HepG2 (cell line): Measurements from ENCODE around the gene RCAN2. TPM values are rescaled to one million over a fixed set of nuclear protein-coding genes. Genes with fewer than 3 reads are reported as not detected.

ENCODE experiments used
- ATAC-seq: fragments of 200-7000 bp; cut with Tn5 transposase; 3 replicates; pipeline ENCODE4 v1.9.1; 2020; ENCODE audit warnings: mild to moderate bottlenecking, moderate library complexity
- BruUV-seq: library from RNA; stranded (reverse); fragments of 400-500 nt; replicated peaks from 2 replicates; lab custom pipeline; 2021; lab: Mats Ljungman, UMichigan
- CTCF ChIA-PET: fragments of 300-600 bp; formaldehyde crosslinking; extraction: SDS; loops from one replicate; lab custom pipeline; 2021; ENCODE audit warnings: low total read pairs, inconsistent platforms, low intra/inter-chr PET ratio; lab: Yijun Ruan, JAX
- POLR2A ChIA-PET: fragments of 350-600 bp; sonication (Branson Sonifier 250); formaldehyde crosslinking; loops from one replicate; lab custom pipeline; 2020; ENCODE audit warnings: antibody characterized with exemption, inconsistent platforms; lab: Yijun Ruan, JAX
- DNase-seq: peaks from one replicate; pipeline ENCODE4 v3.0.0-alpha.2; 2015; ENCODE audit warnings: low spot score
- FAIRE-seq: peaks from 3 replicates; lab custom pipeline; 2011; peaks lifted over from hg19 to GRCh38; lab: Jason Lieb, UNC
- H2AFZ ChIP-seq: one replicate; pipeline ENCODE4 v1.6.1; 2011; ENCODE audit warnings: low read length, inconsistent platforms
- H3K27ac ChIP-seq: fragments of 300-600 bp; 3 replicates; pipeline ENCODE4 v1.8.0; 2011; ENCODE audit warnings: mixed run types, mild to moderate bottlenecking, mixed read lengths, low read length, inconsistent platforms; ENCODE audit not compliant: insufficient read depth; ENCODE audit errors: extremely low read length
- H3K27me3 ChIP-seq, 2 experiments: fragments of 200-600 bp in 1 of 2; 2 replicates in 1 of 2; 3 replicates in 1 of 2; pipeline versions ENCODE4 v1.6.0 to v1.8.0; 2011; ENCODE audit warnings: low read length in 2 of 2, mild to moderate bottlenecking in 2 of 2, moderate library complexity in 2 of 2, inconsistent platforms in 1 of 2; ENCODE audit not compliant: insufficient read depth in 2 of 2, control insufficient read depth in 1 of 2
- H3K36me3 ChIP-seq, 2 experiments: fragments of 200-600 bp in 1 of 2; replicated peaks in 1 of 2; 2 replicates in 1 of 2; 3 replicates in 1 of 2; pipeline versions ENCODE4 v1.5.1 to v1.8.0; 2011; ENCODE audit warnings: low read length in 2 of 2, inconsistent platforms in 1 of 2; ENCODE audit not compliant: insufficient read depth in 2 of 2, control insufficient read depth in 1 of 2
- H3K4me1 ChIP-seq: 2 replicates; pipeline ENCODE4 v1.5.1; 2012; ENCODE audit warnings: low read length, inconsistent platforms; ENCODE audit not compliant: insufficient read depth
- H3K4me2 ChIP-seq: 2 replicates; pipeline ENCODE4 v1.6.0; 2011; ENCODE audit warnings: low read depth, low read length, inconsistent platforms
- H3K4me3 ChIP-seq, 3 experiments: fragments of 200-600 bp in 1 of 3; sonication (generic), shearing (Covaris generic) in 1 of 3; replicated peaks in 1 of 3; 2 replicates each; pipeline ENCODE4 v1.5.1; 2011 to 2016; ENCODE audit warnings: low read length in 3 of 3, inconsistent platforms in 2 of 3, low read depth in 2 of 3, mild to moderate bottlenecking in 2 of 3, control low read depth in 1 of 3, mixed read lengths in 1 of 3; ENCODE audit not compliant: insufficient read depth in 1 of 3
- H3K79me2 ChIP-seq: one replicate; pipeline ENCODE4 v1.6.1; 2011; ENCODE audit warnings: low read length, inconsistent platforms; ENCODE audit not compliant: insufficient read depth
- H3K9ac ChIP-seq: 2 replicates; pipeline ENCODE4 v1.6.0; 2011; ENCODE audit warnings: mild to moderate bottlenecking, low read depth, low read length, inconsistent platforms; ENCODE audit not compliant: insufficient read depth
- H3K9me3 ChIP-seq: 2 replicates; pipeline ENCODE4 v1.5.1; 2012; ENCODE audit warnings: mild to moderate bottlenecking, low read length
- H4K20me1 ChIP-seq: 2 replicates; pipeline ENCODE4 v1.6.0; 2011; ENCODE audit warnings: inconsistent platforms, mild to moderate bottlenecking, low read length, moderate library complexity; ENCODE audit not compliant: insufficient read depth
- BORCS8-MEF2B ChIP-seq: sonication (generic); formaldehyde crosslinking; IDR thresholded peaks from 2 replicates; pipeline ENCODE4 v1.8.0; 2022; ENCODE audit warnings: mild to moderate bottlenecking, missing genetic modification reagents
- EEA1 ChIP-seq: sonication (generic); formaldehyde crosslinking; IDR thresholded peaks from 2 replicates; pipeline ENCODE4 v1.5.1; 2020; ENCODE audit warnings: mild to moderate bottlenecking, missing genetic modification reagents, borderline replicate concordance
- GABPB1 ChIP-seq: IDR thresholded peaks from 2 replicates; pipeline ENCODE4 v1.6.1; 2016; ENCODE audit warnings: mild to moderate bottlenecking, missing genetic modification reagents, moderate library complexity, missing compliant biosample characterization
- GTF2F1 ChIP-seq: fragments of 150-350 bp; IDR thresholded peaks from 2 replicates; pipeline ENCODE4 v1.6.1; 2014; ENCODE audit warnings: low read length
- PTBP1 ChIP-seq: fragments of 200-400 bp; formaldehyde crosslinking; IDR thresholded peaks from 2 replicates; pipeline ENCODE4 v1.6.1; 2018; ENCODE audit warnings: low read length, low read depth; ENCODE audit not compliant: poor library complexity, severe bottlenecking
- SOX6 ChIP-seq, 2 experiments: fragments of 450-650 bp in 1 of 2; sonication (generic) in 1 of 2; formaldehyde crosslinking in 1 of 2; IDR thresholded peaks; 2 replicates each; pipeline versions ENCODE4 v1.4.0 to v1.6.1; 2017 to 2020; ENCODE audit warnings: antibody characterized with exemption in 1 of 2, mild to moderate bottlenecking in 1 of 2, missing genetic modification reagents in 1 of 2
- SP2 ChIP-seq: sonication (generic); formaldehyde crosslinking; IDR thresholded peaks from 2 replicates; pipeline ENCODE4 v1.5.1; 2020; ENCODE audit warnings: mild to moderate bottlenecking, missing genetic modification reagents
- TBX3 ChIP-seq: fragments of 450-650 bp; IDR thresholded peaks from 2 replicates; pipeline ENCODE4 v1.6.1; 2017; ENCODE audit warnings: antibody characterized with exemption, mild to moderate bottlenecking, inconsistent platforms, borderline replicate concordance
- TGIF2 ChIP-seq: IDR thresholded peaks from 2 replicates; pipeline ENCODE4 v1.6.1; 2016; ENCODE audit warnings: control low read depth, missing compliant biosample characterization
- ZNF20 ChIP-seq: sonication (generic); formaldehyde crosslinking; IDR thresholded peaks from 2 replicates; pipeline ENCODE4 v1.4.0; 2020; ENCODE audit warnings: mild to moderate bottlenecking, moderate library complexity, missing genetic modification reagents
- ZNF24 ChIP-seq: fragments of 450-650 bp; IDR thresholded peaks from 2 replicates; pipeline ENCODE4 v1.6.1; 2017; ENCODE audit warnings: antibody characterized with exemption, mild to moderate bottlenecking
- ZNF549 ChIP-seq: sonication (generic); formaldehyde crosslinking; IDR thresholded peaks from 2 replicates; pipeline ENCODE4 v1.5.0; 2020; ENCODE audit warnings: missing genetic modification reagents
- in situ Hi-C: cut with HindIII; loops from 2 replicates; pipeline ENCODE4 v1.10.0; 2017; ENCODE audit warnings: low pct_unique_long_range_greater_than_20kb; ENCODE audit not compliant: extremely low pct_ligation_motif_present
- intact Hi-C: fragments of 100-400 bp; cut with micrococcal nuclease; formaldehyde crosslinking; loops from one replicate; pipeline ENCODE4 v1.10.0; 2022; ENCODE audit not compliant: unreplicated experiment
- polyA plus RNA-seq, 8 experiments: library from polyadenylated mRNA; depleted of rRNA in 3 of 8; stranded (reverse) in 7 of 8; unstranded in 1 of 8; fragments of >200 nt; fragmentation: Illumina TruSeq in 4 of 8; extraction: Trizol in 4 of 8; gene quantifications; 2 replicates each; pipeline versions ENCODE4 v1.2.1 to v1.2.3, GENCODE V29; 2011 to 2016; ENCODE audit warnings: low read depth in 4 of 8, missing spikeins in 1 of 8, mixed read lengths in 1 of 8; ENCODE audit not compliant: insufficient read depth in 1 of 8
- total RNA-seq, 5 experiments: library from RNA; depleted of rRNA; stranded (reverse); fragments of >200 nt; fragmentation: Illumina TruSeq; extraction: Trizol; gene quantifications; 2 replicates each; pipeline ENCODE4 v1.2.3, GENCODE V29; 2016; ENCODE audit warnings: low read depth in 1 of 5
- TF ChIP-seq, protein P1 (sequence below): sonication (generic); formaldehyde crosslinking; IDR thresholded peaks from 2 replicates; pipeline ENCODE4 v1.4.0; 2020; ENCODE audit warnings: missing genetic modification reagents, borderline replicate concordance
- TF ChIP-seq, protein P2 (sequence below): sonication (generic); formaldehyde crosslinking; IDR thresholded peaks from 2 replicates; pipeline ENCODE4 v1.4.0; 2020; ENCODE audit warnings: missing genetic modification reagents
- TF ChIP-seq, protein P3 (sequence below): sonication (generic); formaldehyde crosslinking; IDR thresholded peaks from 2 replicates; pipeline ENCODE4 v1.5.1; 2020; ENCODE audit warnings: mild to moderate bottlenecking, missing genetic modification reagents, borderline replicate concordance

The RCAN2 gene
- total and polyA plus RNA-seq, 2 of the 13 experiments (the other 11 are each of a cell fraction or from before 2014, with no cell fraction given) = not detected

DNA sequence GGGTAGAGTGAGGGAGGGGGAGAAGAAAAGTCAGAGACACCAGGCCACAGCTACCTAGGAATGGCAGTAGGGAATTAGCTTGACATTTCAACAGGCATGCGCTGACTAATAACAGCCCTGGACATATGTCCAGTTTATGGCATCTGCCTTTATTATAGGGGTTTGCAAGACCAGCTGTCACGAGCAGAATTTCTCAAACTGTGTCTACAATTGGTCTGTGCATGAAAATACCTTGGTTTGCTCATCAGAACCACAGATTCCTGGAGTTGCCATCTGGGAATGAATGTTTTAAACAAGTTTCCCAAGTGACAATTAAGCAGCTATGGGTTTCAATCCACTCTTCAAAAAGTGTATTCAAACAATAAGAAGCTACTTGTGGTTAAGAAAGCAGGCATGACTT is 210.1 kb downstream of the RCAN2 start (continued):
- TF ChIP-seq, protein P1, sequence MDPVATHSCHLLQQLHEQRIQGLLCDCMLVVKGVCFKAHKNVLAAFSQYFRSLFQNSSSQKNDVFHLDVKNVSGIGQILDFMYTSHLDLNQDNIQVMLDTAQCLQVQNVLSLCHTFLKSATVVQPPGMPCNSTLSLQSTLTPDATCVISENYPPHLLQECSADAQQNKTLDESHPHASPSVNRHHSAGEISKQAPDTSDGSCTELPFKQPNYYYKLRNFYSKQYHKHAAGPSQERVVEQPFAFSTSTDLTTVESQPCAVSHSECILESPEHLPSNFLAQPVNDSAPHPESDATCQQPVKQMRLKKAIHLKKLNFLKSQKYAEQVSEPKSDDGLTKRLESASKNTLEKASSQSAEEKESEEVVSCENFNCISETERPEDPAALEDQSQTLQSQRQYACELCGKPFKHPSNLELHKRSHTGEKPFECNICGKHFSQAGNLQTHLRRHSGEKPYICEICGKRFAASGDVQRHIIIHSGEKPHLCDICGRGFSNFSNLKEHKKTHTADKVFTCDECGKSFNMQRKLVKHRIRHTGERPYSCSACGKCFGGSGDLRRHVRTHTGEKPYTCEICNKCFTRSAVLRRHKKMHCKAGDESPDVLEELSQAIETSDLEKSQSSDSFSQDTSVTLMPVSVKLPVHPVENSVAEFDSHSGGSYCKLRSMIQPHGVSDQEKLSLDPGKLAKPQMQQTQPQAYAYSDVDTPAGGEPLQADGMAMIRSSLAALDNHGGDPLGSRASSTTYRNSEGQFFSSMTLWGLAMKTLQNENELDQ = no peak
- TF ChIP-seq GABPB1 (CRISPR knock-in tag) (no peak), BORCS8-MEF2B (CRISPR knock-in tag) (no peak), SOX6 (IDR thresholded peaks at IDR 0.05) (no peak), SOX6 (CRISPR knock-in tag; IDR thresholded peaks at IDR 0.05) (no peak), ZNF20 (no peak)

DNA sequence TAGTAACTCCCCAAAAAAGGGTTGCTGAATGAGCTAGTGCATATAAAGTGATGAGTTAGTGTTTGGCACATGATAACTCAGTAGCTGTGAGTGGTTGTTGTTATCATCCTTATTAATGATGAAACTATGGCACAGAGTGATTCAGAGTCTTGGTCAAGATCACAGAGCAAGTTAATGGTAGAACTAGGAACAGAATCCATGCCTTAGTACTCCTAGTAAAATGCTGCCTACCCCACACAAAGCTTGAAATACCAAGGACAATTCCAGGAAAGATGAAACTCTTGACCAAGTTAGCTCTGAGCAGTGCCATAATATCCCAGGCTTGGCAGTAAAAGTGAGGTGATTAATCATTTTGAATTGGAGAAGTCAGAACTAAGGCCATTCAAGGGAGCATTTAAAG is 211.4 kb downstream of the RCAN2 start:
- intact Hi-C loops = no loop called here
- TF ChIP-seq ZNF549 (CRISPR knock-in tag) = no peak
- no peak for TF ChIP-seq ZNF24
- TF ChIP-seq TGIF2 (CRISPR knock-in tag) = no peak
- TF ChIP-seq SP2 (CRISPR knock-in tag) = no peak
- TF ChIP-seq EEA1 (CRISPR knock-in tag) = no peak
- TF ChIP-seq, protein P2, sequence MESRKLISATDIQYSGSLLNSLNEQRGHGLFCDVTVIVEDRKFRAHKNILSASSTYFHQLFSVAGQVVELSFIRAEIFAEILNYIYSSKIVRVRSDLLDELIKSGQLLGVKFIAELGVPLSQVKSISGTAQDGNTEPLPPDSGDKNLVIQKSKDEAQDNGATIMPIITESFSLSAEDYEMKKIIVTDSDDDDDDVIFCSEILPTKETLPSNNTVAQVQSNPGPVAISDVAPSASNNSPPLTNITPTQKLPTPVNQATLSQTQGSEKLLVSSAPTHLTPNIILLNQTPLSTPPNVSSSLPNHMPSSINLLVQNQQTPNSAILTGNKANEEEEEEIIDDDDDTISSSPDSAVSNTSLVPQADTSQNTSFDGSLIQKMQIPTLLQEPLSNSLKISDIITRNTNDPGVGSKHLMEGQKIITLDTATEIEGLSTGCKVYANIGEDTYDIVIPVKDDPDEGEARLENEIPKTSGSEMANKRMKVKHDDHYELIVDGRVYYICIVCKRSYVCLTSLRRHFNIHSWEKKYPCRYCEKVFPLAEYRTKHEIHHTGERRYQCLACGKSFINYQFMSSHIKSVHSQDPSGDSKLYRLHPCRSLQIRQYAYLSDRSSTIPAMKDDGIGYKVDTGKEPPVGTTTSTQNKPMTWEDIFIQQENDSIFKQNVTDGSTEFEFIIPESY = no peak
- TF ChIP-seq TBX3 = no peak
- no peak for TF ChIP-seq PTBP1
- TF ChIP-seq, protein P3, sequence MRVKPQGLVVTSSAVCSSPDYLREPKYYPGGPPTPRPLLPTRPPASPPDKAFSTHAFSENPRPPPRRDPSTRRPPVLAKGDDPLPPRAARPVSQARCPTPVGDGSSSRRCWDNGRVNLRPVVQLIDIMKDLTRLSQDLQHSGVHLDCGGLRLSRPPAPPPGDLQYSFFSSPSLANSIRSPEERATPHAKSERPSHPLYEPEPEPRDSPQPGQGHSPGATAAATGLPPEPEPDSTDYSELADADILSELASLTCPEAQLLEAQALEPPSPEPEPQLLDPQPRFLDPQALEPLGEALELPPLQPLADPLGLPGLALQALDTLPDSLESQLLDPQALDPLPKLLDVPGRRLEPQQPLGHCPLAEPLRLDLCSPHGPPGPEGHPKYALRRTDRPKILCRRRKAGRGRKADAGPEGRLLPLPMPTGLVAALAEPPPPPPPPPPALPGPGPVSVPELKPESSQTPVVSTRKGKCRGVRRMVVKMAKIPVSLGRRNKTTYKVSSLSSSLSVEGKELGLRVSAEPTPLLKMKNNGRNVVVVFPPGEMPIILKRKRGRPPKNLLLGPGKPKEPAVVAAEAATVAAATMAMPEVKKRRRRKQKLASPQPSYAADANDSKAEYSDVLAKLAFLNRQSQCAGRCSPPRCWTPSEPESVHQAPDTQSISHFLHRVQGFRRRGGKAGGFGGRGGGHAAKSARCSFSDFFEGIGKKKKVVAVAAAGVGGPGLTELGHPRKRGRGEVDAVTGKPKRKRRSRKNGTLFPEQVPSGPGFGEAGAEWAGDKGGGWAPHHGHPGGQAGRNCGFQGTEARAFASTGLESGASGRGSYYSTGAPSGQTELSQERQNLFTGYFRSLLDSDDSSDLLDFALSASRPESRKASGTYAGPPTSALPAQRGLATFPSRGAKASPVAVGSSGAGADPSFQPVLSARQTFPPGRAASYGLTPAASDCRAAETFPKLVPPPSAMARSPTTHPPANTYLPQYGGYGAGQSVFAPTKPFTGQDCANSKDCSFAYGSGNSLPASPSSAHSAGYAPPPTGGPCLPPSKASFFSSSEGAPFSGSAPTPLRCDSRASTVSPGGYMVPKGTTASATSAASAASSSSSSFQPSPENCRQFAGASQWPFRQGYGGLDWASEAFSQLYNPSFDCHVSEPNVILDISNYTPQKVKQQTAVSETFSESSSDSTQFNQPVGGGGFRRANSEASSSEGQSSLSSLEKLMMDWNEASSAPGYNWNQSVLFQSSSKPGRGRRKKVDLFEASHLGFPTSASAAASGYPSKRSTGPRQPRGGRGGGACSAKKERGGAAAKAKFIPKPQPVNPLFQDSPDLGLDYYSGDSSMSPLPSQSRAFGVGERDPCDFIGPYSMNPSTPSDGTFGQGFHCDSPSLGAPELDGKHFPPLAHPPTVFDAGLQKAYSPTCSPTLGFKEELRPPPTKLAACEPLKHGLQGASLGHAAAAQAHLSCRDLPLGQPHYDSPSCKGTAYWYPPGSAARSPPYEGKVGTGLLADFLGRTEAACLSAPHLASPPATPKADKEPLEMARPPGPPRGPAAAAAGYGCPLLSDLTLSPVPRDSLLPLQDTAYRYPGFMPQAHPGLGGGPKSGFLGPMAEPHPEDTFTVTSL (CRISPR knock-in tag) = no peak
- no peak for TF ChIP-seq GTF2F1

More for the DNA sequence above, 211.4 kb downstream of the RCAN2 start:
- BruUV-seq = no TSS peak
- FAIRE-seq (no peak), ATAC-seq (no peak), DNase-seq (no peak)
- no peak overlapping the region for H2AFZ ChIP-seq
- no peaks in the 10 kb centered on the region for H3K79me2 ChIP-seq
- H3K36me3 ChIP-seq = no peaks in the 10 kb centered on the region
- no peak overlapping the region for H3K4me2 ChIP-seq
- no peak overlapping the region for H3K9ac ChIP-seq
- POLR2A ChIA-PET = no interaction called here
- H3K4me3 ChIP-seq = no peak overlapping the region
- no peaks in the 10 kb centered on the region for H4K20me1 ChIP-seq
- no peaks in the 10 kb centered on the region for H3K4me1 ChIP-seq
- CTCF ChIA-PET = no interaction called here
- H3K9me3 ChIP-seq = no peaks in the 10 kb centered on the region
- no peaks in the 10 kb centered on the region for H3K27me3 ChIP-seq
- in situ Hi-C loops = no loop called here
- H3K27ac ChIP-seq = no peak overlapping the region
